SK-N-SH (cell line): ENCODE measurements around the gene CHAC1. TPM values are rescaled to one million over a fixed set of nuclear protein-coding genes. Genes with fewer than 3 reads are reported as not detected.

ENCODE experiments used
- CTCF ChIA-PET: fragments of 300-600, 350-600 bp; formaldehyde crosslinking; extraction: SDS; loops from one replicate; lab custom pipeline; 2021; lab: Yijun Ruan, JAX
- POLR2A ChIA-PET: fragments of 350-600 bp; sonication (Branson Sonifier 250); formaldehyde crosslinking; extraction: SDS; loops from one replicate; lab custom pipeline; 2020; ENCODE audit warnings: antibody characterized with exemption, inconsistent platforms; lab: Yijun Ruan, JAX
- DNase-seq: peaks from one replicate; pipeline ENCODE4 v3.0.0; 2012
- H2AFZ ChIP-seq: fragments of 200-600 bp; sonication (generic); 2 replicates; pipeline ENCODE4 v1.8.1; 2016; ENCODE audit warnings: antibody characterized with exemption, mild to moderate bottlenecking, low read depth
- H3F3A ChIP-seq: fragments of 200-600 bp; sonication (generic); replicated peaks from 2 replicates; pipeline ENCODE3; 2016; ENCODE audit warnings: antibody characterized with exemption, mild to moderate bottlenecking; ENCODE audit not compliant: insufficient read depth
- H3K27ac ChIP-seq, 2 experiments: fragments of 200-500 bp in 1 of 2; fragments of 200-600 bp in 1 of 2; sonication (Bioruptor generic) in 1 of 2; sonication (generic), shearing (Covaris generic) in 1 of 2; 2 replicates each; pipeline versions ENCODE4 v1.5.1 to v1.6.1; 2014 to 2016; ENCODE audit warnings: low read depth in 2 of 2, inconsistent platforms in 1 of 2, low read length in 1 of 2, mild to moderate bottlenecking in 1 of 2, mixed read lengths in 1 of 2
- H3K27me3 ChIP-seq: fragments of 200-600 bp; sonication (generic), shearing (Covaris generic); 2 replicates; pipeline ENCODE4 v1.6.1; 2016; ENCODE audit warnings: mixed run types; ENCODE audit not compliant: insufficient read depth
- H3K36me3 ChIP-seq, 2 experiments: fragments of 200-500 bp in 1 of 2; fragments of 200-600 bp in 1 of 2; sonication (Bioruptor generic) in 1 of 2; sonication (generic) in 1 of 2; replicated peaks in 1 of 2; 2 replicates each; pipeline versions ENCODE3 to v1.5.1; 2014 to 2016; ENCODE audit warnings: low read length in 1 of 2, mild to moderate bottlenecking in 1 of 2; ENCODE audit not compliant: insufficient read depth in 2 of 2, control insufficient read depth in 1 of 2
- H3K4me1 ChIP-seq, 2 experiments: fragments of 200-500 bp in 1 of 2; fragments of 200-600 bp in 1 of 2; sonication (Bioruptor generic) in 1 of 2; sonication (generic), shearing (Covaris generic) in 1 of 2; 2 replicates each; pipeline versions ENCODE4 v1.5.1 to v1.6.1; 2014 to 2016; ENCODE audit warnings: low read depth in 1 of 2, low read length in 1 of 2, mixed run types in 1 of 2; ENCODE audit not compliant: insufficient read depth in 2 of 2, control insufficient read depth in 1 of 2
- H3K4me2 ChIP-seq: fragments of 200-600 bp; sonication (generic), shearing (Covaris generic); 2 replicates; pipeline ENCODE4 v1.6.1; 2017; ENCODE audit warnings: mixed run types
- H3K4me3 ChIP-seq, 2 experiments: fragments of 200-500 bp in 1 of 2; fragments of 200-600 bp in 1 of 2; sonication (Bioruptor generic) in 1 of 2; sonication (generic), shearing (Covaris generic) in 1 of 2; 2 replicates each; pipeline versions ENCODE4 v1.5.1 to v1.8.1; 2014 to 2016; ENCODE audit warnings: low read depth in 2 of 2, inconsistent platforms in 1 of 2, low read length in 1 of 2, mild to moderate bottlenecking in 1 of 2, mixed read lengths in 1 of 2, moderate library complexity in 1 of 2
- H3K79me2 ChIP-seq: fragments of 200-600 bp; sonication (generic); 2 replicates; pipeline ENCODE4 v1.8.1; 2017; ENCODE audit warnings: mild to moderate bottlenecking; ENCODE audit not compliant: insufficient read depth
- H3K9ac ChIP-seq: fragments of 200-600 bp; sonication (generic); 2 replicates; pipeline ENCODE4 v1.6.1; 2017; ENCODE audit warnings: mixed run types
- H3K9me2 ChIP-seq: fragments of 200-600 bp; sonication (generic); 2 replicates; pipeline ENCODE4 v1.6.1; 2017; ENCODE audit warnings: mixed run types
- H3K9me3 ChIP-seq: fragments of 200-600 bp; sonication (generic); 2 replicates; pipeline ENCODE4 v1.6.1; 2017; ENCODE audit warnings: mixed run types, mild to moderate bottlenecking, moderate library complexity
- H4K20me1 ChIP-seq: fragments of 200-600 bp; sonication (generic); 2 replicates; pipeline ENCODE4 v1.6.1; 2017; ENCODE audit warnings: mild to moderate bottlenecking, mixed run types; ENCODE audit not compliant: insufficient read depth
- CHD2 ChIP-seq: fragments of 150-350 bp; IDR thresholded peaks from 2 replicates; pipeline ENCODE4 v1.6.1; 2018; ENCODE audit warnings: low read length; ENCODE audit not compliant: partially characterized antibody
- EZH2phosphoT487 ChIP-seq: fragments of 200-600 bp; sonication (generic); IDR thresholded peaks from 2 replicates; pipeline ENCODE4 v1.6.1; 2017; ENCODE audit warnings: low read depth, mixed run types, mild to moderate bottlenecking, antibody characterized with exemption, moderate library complexity, borderline replicate concordance
- FOSL2 ChIP-seq: IDR thresholded peaks from 2 replicates; pipeline ENCODE4 v1.4.0; 2012; ENCODE audit warnings: low read depth, mild to moderate bottlenecking, moderate library complexity, borderline replicate concordance
- FOXJ3 ChIP-seq: sonication (generic); formaldehyde crosslinking; IDR thresholded peaks from 2 replicates; pipeline ENCODE4 v1.5.1; 2020; ENCODE audit warnings: mild to moderate bottlenecking, missing genetic modification reagents
- FOXM1 ChIP-seq: IDR thresholded peaks from 2 replicates; pipeline ENCODE4 v1.4.0; 2012; ENCODE audit warnings: low read depth, mild to moderate bottlenecking
- GABPA ChIP-seq: IDR thresholded peaks from 2 replicates; pipeline ENCODE4 v1.4.0; 2012; ENCODE audit warnings: low read depth, mild to moderate bottlenecking
- MEF2A ChIP-seq: IDR thresholded peaks from 2 replicates; pipeline ENCODE4 v1.4.0; 2012; ENCODE audit warnings: low read depth, borderline replicate concordance
- MXI1 ChIP-seq: IDR thresholded peaks from 2 replicates; pipeline ENCODE4 v1.6.1; 2012; ENCODE audit warnings: mild to moderate bottlenecking, low read depth, low read length, improper control_type of control experiment
- NFIC ChIP-seq: IDR thresholded peaks from 2 replicates; pipeline ENCODE4 v1.4.0; 2012; ENCODE audit warnings: borderline replicate concordance
- REST ChIP-seq: IDR thresholded peaks from 2 replicates; pipeline ENCODE4 v1.6.1; 2012; ENCODE audit warnings: mild to moderate bottlenecking, low read depth, low read length, moderate library complexity
- RXRA ChIP-seq: IDR thresholded peaks from 2 replicates; pipeline ENCODE4 v1.4.0; 2012; ENCODE audit warnings: low read depth, mild to moderate bottlenecking, borderline replicate concordance
- TCF12 ChIP-seq: IDR thresholded peaks from 2 replicates; pipeline ENCODE4 v1.4.0; 2012
- USF2 ChIP-seq: fragments of 150-350 bp; IDR thresholded peaks from 2 replicates; pipeline ENCODE4 v1.6.1; 2017; ENCODE audit warnings: antibody characterized with exemption, low read length, low read depth, borderline replicate concordance
- YY1 ChIP-seq: IDR thresholded peaks from 2 replicates; pipeline ENCODE4 v1.4.0; 2012; ENCODE audit warnings: low read depth, mild to moderate bottlenecking
- WGBS: methylation state at CpG from one replicate; pipeline ENCODE4 v1.1.6; 2017; ENCODE audit warnings: low lambda C conversion rate; 5-methylcytosine and 5-hydroxymethylcytosine counted together
- polyA plus RNA-seq, 3 experiments: library from polyadenylated mRNA; depleted of rRNA; stranded (reverse); fragments of >200 nt; gene quantifications; 2 replicates each; pipeline ENCODE4 v1.2.3, GENCODE V29; 2012
- TF ChIP-seq, protein P1 (sequence below): fragments of 150-350 bp; IDR thresholded peaks from 2 replicates; pipeline ENCODE4 v1.6.1; 2016; ENCODE audit warnings: mild to moderate bottlenecking, low read depth, low read length

Gene CHAC1
- polyA plus RNA-seq, 1 of the 3 experiments (the other 2 are of a cell fraction) = 9.3 TPM

DNA sequence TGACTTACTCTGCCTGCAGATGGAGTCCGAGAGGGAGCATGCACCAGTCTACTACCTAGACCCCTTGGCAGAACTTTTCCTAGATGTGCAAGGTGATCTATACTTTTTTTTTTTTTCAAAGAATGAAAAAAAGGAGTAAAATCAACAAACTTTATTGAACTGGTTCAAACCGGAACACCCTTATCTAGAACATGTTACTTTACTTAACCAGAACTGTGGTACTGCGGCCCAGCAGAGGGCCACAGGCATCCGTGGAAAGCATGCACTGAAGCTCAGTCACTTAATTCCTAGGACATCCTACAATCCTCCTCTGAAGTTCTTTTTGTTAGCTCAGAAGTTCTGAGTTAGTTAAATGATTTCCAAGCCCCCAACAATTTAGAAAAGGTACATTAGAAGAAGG is 21.6 kb downstream of the CHAC1 start (continued):
- TF ChIP-seq FOXJ3 (CRISPR knock-in tag) = no peak

GRCh38 chr15:40976819-40977218 is 23.5 kb downstream of the CHAC1 start:
- TF ChIP-seq NFIC = no peak
- TF ChIP-seq FOSL2 = no peak
- WGBS = 95% methylated on average over 7 of the region's 7 CpGs
- Histone ChIP-seq H3K9me2 (no peaks in the 10 kb centered on the region), H3K27ac (no peak overlapping the region), H4K20me1 (no peaks in the 10 kb centered on the region), H3K9me3 (no peaks in the 10 kb centered on the region), H3K9ac (no peak overlapping the region), H3K4me1 (no peaks in the 10 kb centered on the region), H3K36me3 (peaks cover 50 to 62% of the 10 kb centered on the region in 2 experiments), H3K4me2 (no peak overlapping the region), H3K27me3 (no peaks in the 10 kb centered on the region), H3K4me3 (no peak overlapping the region), H2AFZ (no peak overlapping the region), H3F3A (peaks cover 4% of the 10 kb centered on the region), H3K79me2 (no peaks in the 10 kb centered on the region)
- DNase-seq = no peak
- ChIA-PET POLR2A (interaction anchor here (0.9 kb wide), 1 partner anchor 8 kb away, joined by 8 read pairs; no protein-coding TSS in a partner anchor), CTCF (interaction anchor here (1.0 to 2.7 kb wide), 3 partner anchors 14 to 45 kb away, joined by 3 to 17 read pairs (median 5); no protein-coding TSS in a partner anchor)

GRCh38 chr15:40978141-40978540 is 24.9 kb downstream of the CHAC1 start:
- H3K4me1 ChIP-seq = peaks cover 0 to 9% of the 10 kb centered on the region in 2 experiments; a peak in 2 of 4 replicates
- TF ChIP-seq MXI1 (no peak), YY1 (no peak), FOXM1 (no peak), GABPA (no peak)
- TF ChIP-seq, all 33 proteins: peak for 0
- Histone ChIP-seq H3K79me2 (no peaks in the 10 kb centered on the region), H3K27me3 (no peaks in the 10 kb centered on the region), H3K36me3 (peaks cover 59 to 72% of the 10 kb centered on the region in 2 experiments), H3F3A (peaks cover 14% of the 10 kb centered on the region), H3K9ac (no peak overlapping the region), H3K27ac (no peak overlapping the region), H3K9me3 (no peaks in the 10 kb centered on the region), H2AFZ (no peak overlapping the region), H3K4me2 (no peak overlapping the region), H3K4me3 (no peak overlapping the region), H4K20me1 (no peaks in the 10 kb centered on the region), H3K9me2 (no peaks in the 10 kb centered on the region)
- POLR2A ChIA-PET = no interaction called here
- CTCF ChIA-PET = interaction anchor here (1.2 kb wide), 1 partner anchor 74 kb away, joined by 3 read pairs; no protein-coding TSS in a partner anchor
- DNase-seq = no peak
- WGBS = 72% methylated on average over 2 of the region's 2 CpGs

DNA sequence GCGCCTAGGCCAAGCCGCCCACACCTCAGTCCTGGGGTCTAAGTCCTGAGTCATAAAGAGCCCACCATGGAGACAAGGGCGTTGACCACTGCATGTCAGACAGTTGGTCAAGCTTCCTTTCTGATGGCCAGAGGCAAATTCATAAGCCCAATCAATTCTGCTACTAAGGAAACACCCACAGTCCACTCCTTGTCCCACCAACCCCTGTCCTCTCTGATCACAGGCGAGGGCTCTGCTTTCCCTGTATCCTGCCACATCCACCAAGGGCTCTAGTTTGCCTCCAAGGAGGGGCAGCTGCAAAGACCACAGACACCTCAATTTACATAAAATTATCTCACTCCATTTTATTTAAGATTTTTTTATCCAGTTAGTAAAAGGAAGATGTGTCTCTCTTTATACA is 25.3 kb downstream of the CHAC1 start:
- H3K9ac ChIP-seq = no peak overlapping the region
- H3K4me3 ChIP-seq = no peak overlapping the region
- no peak overlapping the region for H3K27ac ChIP-seq
- CTCF ChIA-PET = interaction anchor here (1.2 kb wide), 1 partner anchor 74 kb away, joined by 3 read pairs; no protein-coding TSS in a partner anchor
- no peak for DNase-seq
- POLR2A ChIA-PET = no interaction called here
- H2AFZ ChIP-seq = no peak overlapping the region
- WGBS = 96% methylated on average over 4 of the region's 4 CpGs
- H3K4me1 ChIP-seq = peaks cover 0 to 13% of the 10 kb centered on the region in 2 experiments; a peak in 2 of 4 replicates
- H3K36me3 ChIP-seq = peaks cover 62 to 75% of the 10 kb centered on the region in 2 experiments
- H3K4me2 ChIP-seq = no peak overlapping the region
- no peaks in the 10 kb centered on the region for H4K20me1 ChIP-seq
- no peaks in the 10 kb centered on the region for H3K79me2 ChIP-seq
- H3F3A ChIP-seq = peaks cover 18% of the 10 kb centered on the region
- no peaks in the 10 kb centered on the region for H3K27me3 ChIP-seq
- H3K9me3 ChIP-seq = no peaks in the 10 kb centered on the region
- H3K9me2 ChIP-seq = no peaks in the 10 kb centered on the region
- TF ChIP-seq MEF2A (no peak), USF2 (no peak), TCF12 (no peak), EZH2phosphoT487 (no peak), FOXJ3 (CRISPR knock-in tag) (no peak), RXRA (no peak), CHD2 (no peak), REST (no peak), FOXM1 (no peak)
- TF ChIP-seq, protein P1, sequence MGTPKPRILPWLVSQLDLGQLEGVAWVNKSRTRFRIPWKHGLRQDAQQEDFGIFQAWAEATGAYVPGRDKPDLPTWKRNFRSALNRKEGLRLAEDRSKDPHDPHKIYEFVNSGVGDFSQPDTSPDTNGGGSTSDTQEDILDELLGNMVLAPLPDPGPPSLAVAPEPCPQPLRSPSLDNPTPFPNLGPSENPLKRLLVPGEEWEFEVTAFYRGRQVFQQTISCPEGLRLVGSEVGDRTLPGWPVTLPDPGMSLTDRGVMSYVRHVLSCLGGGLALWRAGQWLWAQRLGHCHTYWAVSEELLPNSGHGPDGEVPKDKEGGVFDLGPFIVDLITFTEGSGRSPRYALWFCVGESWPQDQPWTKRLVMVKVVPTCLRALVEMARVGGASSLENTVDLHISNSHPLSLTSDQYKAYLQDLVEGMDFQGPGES = no peak
